Measurements from ENCODE around the gene RSPH10B2. TPM values are rescaled to one million over a fixed set of nuclear protein-coding genes. Genes with fewer than 3 reads are reported as not detected.

The RSPH10B2 gene
- total and polyA plus RNA-seq, 2 of the 13 experiments (the other 11 are each of a cell fraction or from before 2014, with no cell fraction given) = 0.31 TPM; not detected in 1

DNA sequence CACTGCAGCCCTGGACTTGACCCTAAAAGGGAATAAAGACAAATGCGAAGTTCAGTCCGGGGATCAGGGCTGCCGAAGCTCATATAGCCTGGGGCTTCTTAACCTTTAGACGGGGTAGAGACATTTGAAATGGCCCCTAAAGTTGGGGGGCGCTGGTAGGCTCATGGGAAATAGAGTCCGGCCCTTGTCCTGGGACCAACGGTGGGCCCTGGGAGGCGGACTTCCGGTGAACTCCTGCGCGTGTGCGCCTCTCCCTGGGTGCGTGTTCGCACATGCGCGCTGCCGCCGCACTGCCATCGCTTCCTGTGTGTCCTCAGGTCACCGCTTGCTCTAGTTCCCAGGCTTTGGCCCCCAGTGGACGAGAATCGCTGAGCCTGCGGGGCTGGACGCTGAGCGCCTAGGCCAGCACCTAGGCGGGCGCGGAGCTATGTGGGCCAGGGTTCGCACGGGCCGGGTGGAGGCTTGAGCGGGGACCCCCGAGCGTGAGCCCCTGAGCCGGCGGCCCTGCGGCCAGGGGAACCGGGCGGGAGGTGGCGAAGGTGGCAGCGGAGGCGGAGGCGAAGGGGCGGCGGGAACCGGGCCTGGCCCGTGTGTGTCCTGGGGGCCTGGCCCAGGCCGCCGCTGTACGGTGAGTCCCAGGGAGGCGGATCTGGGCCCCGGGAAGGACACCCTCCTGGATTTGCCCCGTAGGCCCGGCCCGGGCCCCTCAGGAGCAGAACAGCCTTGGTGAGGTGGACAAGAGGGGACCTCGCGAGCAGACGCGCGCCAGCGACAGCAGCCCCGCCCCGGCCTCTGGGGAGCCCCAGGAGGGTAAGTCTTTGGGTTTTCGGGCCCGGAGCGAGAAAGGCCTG lies 24.2 kb upstream of the RSPH10B2 start (continued):
- TF ChIP-seq, protein P1, sequence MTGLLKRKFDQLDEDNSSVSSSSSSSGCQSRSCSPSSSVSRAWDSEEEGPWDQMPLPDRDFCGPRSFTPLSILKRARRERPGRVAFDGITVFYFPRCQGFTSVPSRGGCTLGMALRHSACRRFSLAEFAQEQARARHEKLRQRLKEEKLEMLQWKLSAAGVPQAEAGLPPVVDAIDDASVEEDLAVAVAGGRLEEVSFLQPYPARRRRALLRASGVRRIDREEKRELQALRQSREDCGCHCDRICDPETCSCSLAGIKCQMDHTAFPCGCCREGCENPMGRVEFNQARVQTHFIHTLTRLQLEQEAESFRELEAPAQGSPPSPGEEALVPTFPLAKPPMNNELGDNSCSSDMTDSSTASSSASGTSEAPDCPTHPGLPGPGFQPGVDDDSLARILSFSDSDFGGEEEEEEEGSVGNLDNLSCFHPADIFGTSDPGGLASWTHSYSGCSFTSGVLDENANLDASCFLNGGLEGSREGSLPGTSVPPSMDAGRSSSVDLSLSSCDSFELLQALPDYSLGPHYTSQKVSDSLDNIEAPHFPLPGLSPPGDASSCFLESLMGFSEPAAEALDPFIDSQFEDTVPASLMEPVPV (CRISPR knock-in tag; IDR thresholded peaks at IDR 0.05) = no peak
- TF ChIP-seq ZFY (CRISPR knock-in tag; IDR thresholded peaks at IDR 0.05) = peak; percentile 99
- TF ChIP-seq IRF1 (CRISPR knock-in tag; IDR thresholded peaks at IDR 0.05; ENCODE audit: low read depth) = no peak
- no peak for TF ChIP-seq ZFP82 (CRISPR knock-in tag; IDR thresholded peaks at IDR 0.05; ENCODE audit: borderline replicate concordance)
- TF ChIP-seq, protein P2, sequence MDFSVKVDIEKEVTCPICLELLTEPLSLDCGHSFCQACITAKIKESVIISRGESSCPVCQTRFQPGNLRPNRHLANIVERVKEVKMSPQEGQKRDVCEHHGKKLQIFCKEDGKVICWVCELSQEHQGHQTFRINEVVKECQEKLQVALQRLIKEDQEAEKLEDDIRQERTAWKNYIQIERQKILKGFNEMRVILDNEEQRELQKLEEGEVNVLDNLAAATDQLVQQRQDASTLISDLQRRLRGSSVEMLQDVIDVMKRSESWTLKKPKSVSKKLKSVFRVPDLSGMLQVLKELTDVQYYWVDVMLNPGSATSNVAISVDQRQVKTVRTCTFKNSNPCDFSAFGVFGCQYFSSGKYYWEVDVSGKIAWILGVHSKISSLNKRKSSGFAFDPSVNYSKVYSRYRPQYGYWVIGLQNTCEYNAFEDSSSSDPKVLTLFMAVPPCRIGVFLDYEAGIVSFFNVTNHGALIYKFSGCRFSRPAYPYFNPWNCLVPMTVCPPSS (IDR thresholded peaks at IDR 0.05) = no peak
- TF ChIP-seq ZNF12 (CRISPR knock-in tag; IDR thresholded peaks at IDR 0.05) = no peak
- no peak for TF ChIP-seq NR2F6 (IDR thresholded peaks at IDR 0.05)
- TF ChIP-seq NR2F6 (CRISPR knock-in tag; IDR thresholded peaks at IDR 0.05) = peak; percentile 32; the same call in 1 of the 2 replicates
- TF ChIP-seq PAXIP1 (CRISPR knock-in tag; conservative IDR thresholded peaks at IDR 0.05) = peak; percentile 43; the same call in 1 of the 2 replicates
- TF ChIP-seq GPN1 (CRISPR knock-in tag; IDR thresholded peaks at IDR 0.05; ENCODE audit: borderline replicate concordance) = no peak; the same call in 1 of the 2 replicates
- peak; percentile 43 for TF ChIP-seq YY1 (IDR thresholded peaks at IDR 0.05; ENCODE audit: insufficient read depth, insufficient replicate concordance, low read depth, low read length)
- TF ChIP-seq, protein P3, sequence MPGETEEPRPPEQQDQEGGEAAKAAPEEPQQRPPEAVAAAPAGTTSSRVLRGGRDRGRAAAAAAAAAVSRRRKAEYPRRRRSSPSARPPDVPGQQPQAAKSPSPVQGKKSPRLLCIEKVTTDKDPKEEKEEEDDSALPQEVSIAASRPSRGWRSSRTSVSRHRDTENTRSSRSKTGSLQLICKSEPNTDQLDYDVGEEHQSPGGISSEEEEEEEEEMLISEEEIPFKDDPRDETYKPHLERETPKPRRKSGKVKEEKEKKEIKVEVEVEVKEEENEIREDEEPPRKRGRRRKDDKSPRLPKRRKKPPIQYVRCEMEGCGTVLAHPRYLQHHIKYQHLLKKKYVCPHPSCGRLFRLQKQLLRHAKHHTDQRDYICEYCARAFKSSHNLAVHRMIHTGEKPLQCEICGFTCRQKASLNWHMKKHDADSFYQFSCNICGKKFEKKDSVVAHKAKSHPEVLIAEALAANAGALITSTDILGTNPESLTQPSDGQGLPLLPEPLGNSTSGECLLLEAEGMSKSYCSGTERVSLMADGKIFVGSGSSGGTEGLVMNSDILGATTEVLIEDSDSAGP (CRISPR knock-in tag; IDR thresholded peaks at IDR 0.05; ENCODE audit: borderline replicate concordance) = peak; percentile 89
- TF ChIP-seq, protein P4, sequence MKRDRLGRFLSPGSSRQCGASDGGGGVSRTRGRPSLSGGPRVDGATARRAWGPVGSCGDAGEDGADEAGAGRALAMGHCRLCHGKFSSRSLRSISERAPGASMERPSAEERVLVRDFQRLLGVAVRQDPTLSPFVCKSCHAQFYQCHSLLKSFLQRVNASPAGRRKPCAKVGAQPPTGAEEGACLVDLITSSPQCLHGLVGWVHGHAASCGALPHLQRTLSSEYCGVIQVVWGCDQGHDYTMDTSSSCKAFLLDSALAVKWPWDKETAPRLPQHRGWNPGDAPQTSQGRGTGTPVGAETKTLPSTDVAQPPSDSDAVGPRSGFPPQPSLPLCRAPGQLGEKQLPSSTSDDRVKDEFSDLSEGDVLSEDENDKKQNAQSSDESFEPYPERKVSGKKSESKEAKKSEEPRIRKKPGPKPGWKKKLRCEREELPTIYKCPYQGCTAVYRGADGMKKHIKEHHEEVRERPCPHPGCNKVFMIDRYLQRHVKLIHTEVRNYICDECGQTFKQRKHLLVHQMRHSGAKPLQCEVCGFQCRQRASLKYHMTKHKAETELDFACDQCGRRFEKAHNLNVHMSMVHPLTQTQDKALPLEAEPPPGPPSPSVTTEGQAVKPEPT (CRISPR knock-in tag; IDR thresholded peaks at IDR 0.05; ENCODE audit: low read depth) = no peak
- TF ChIP-seq KDM2A (CRISPR knock-in tag; IDR thresholded peaks at IDR 0.05; ENCODE audit: borderline replicate concordance, low read depth) = peak; percentile 89; the same call in 1 of the 2 replicates
- peak; percentile 75 to 87 for TF ChIP-seq POLR2A (IDR thresholded peaks at IDR 0.05; ENCODE audit: insufficient read depth in 1 of 2, low read depth in 2 of 2, low read length in 2 of 2)

All from HepG2 (cell line).